ENCODE measurements around the gene TPR. TPM values are rescaled to one million over a fixed set of nuclear protein-coding genes. Genes with fewer than 3 reads are reported as not detected.

The TPR gene
- total RNA-seq, 1 experiment from 2014 or later, result 157 TPM

- intact Hi-C loops (cut with micrococcal nuclease; ENCODE audit: unreplicated experiment), result loop anchor here (5.0 kb wide), 1 partner anchor 36 kb away; no protein-coding TSS in a partner anchor
- Mint-ChIP-seq H3K4me1 (ENCODE audit: low read depth, unreplicated experiment) (no peaks in the 10 kb centered on the region), H3K9me3 (ENCODE audit: low read depth, unreplicated experiment) (no peaks in the 10 kb centered on the region), H3K4me3 (ENCODE audit: low read depth, unreplicated experiment) (no peak overlapping the region), H3K36me3 (ENCODE audit: insufficient read depth, unreplicated experiment) (peaks cover 63% of the 10 kb centered on the region), H3K27ac (ENCODE audit: unreplicated experiment) (no peak overlapping the region), H3K27me3 (ENCODE audit: unreplicated experiment) (no peaks in the 10 kb centered on the region)
- TF ChIP-seq CTCF (IDR thresholded peaks at IDR 0.05; ENCODE audit: unreplicated experiment), result no peak
- CTCF ChIA-PET, result interaction anchor here (0.6 to 1.5 kb wide), 3 partner anchors 9 to 606 kb away, joined by 3 to 5 read pairs (median 4); no protein-coding TSS in a partner anchor
- no TSS peak for BruUV-seq (replicated peaks)
- DNase-seq, result no peak
These were observed 49.0 kb downstream of the TPR start for GRCh38 chr1:186326009-186326408.

GRCh38 chr1:186325239-186325638, 49.8 kb downstream of the TPR start:
- CTCF ChIA-PET, result interaction anchor here (0.6 to 1.5 kb wide), 4 partner anchors 8 to 605 kb away, joined by 3 to 5 read pairs (median 4); no protein-coding TSS in a partner anchor
- Mint-ChIP-seq H3K36me3 (ENCODE audit: insufficient read depth, unreplicated experiment) (peaks cover 58% of the 10 kb centered on the region), H3K4me1 (ENCODE audit: low read depth, unreplicated experiment) (no peaks in the 10 kb centered on the region), H3K27me3 (ENCODE audit: unreplicated experiment) (no peaks in the 10 kb centered on the region), H3K27ac (ENCODE audit: unreplicated experiment) (no peak overlapping the region), H3K4me3 (ENCODE audit: low read depth, unreplicated experiment) (no peak overlapping the region), H3K9me3 (ENCODE audit: low read depth, unreplicated experiment) (no peaks in the 10 kb centered on the region)
- no peak for TF ChIP-seq CTCF (IDR thresholded peaks at IDR 0.05; ENCODE audit: unreplicated experiment)
- BruUV-seq (replicated peaks), result no TSS peak
- intact Hi-C loops (cut with micrococcal nuclease; ENCODE audit: unreplicated experiment), result loop anchor here (5.0 kb wide), 1 partner anchor 37 kb away; no protein-coding TSS in a partner anchor
- DNase-seq, result no peak

- no peak for DNase-seq
- no peaks in the 10 kb centered on the region for H3K27me3 Mint-ChIP-seq (ENCODE audit: unreplicated experiment)
- H3K9me3 Mint-ChIP-seq (ENCODE audit: low read depth, unreplicated experiment), result no peaks in the 10 kb centered on the region
- BruUV-seq (replicated peaks), result no TSS peak
- peaks cover 47% of the 10 kb centered on the region for H3K36me3 Mint-ChIP-seq (ENCODE audit: insufficient read depth, unreplicated experiment)
- no peak overlapping the region for H3K27ac Mint-ChIP-seq (ENCODE audit: unreplicated experiment)
- CTCF ChIA-PET, result no interaction called here
- TF ChIP-seq CTCF (IDR thresholded peaks at IDR 0.05; ENCODE audit: unreplicated experiment), result no peak
- intact Hi-C loops (cut with micrococcal nuclease; ENCODE audit: unreplicated experiment), result no loop called here
- no peak overlapping the region for H3K4me3 Mint-ChIP-seq (ENCODE audit: low read depth, unreplicated experiment)
- no peaks in the 10 kb centered on the region for H3K4me1 Mint-ChIP-seq (ENCODE audit: low read depth, unreplicated experiment)
These were observed 51.2 kb downstream of the TPR start for GRCh38 chr1:186323865-186324264.

GRCh38 chr1:186315570-186315969, 59.5 kb downstream of the TPR start:
- no peak for DNase-seq
- Mint-ChIP-seq H3K4me1 (ENCODE audit: low read depth, unreplicated experiment) (no peaks in the 10 kb centered on the region), H3K36me3 (ENCODE audit: insufficient read depth, unreplicated experiment) (peaks cover 35% of the 10 kb centered on the region), H3K4me3 (ENCODE audit: low read depth, unreplicated experiment) (no peak overlapping the region), H3K27ac (ENCODE audit: unreplicated experiment) (no peak overlapping the region), H3K9me3 (ENCODE audit: low read depth, unreplicated experiment) (no peaks in the 10 kb centered on the region), H3K27me3 (ENCODE audit: unreplicated experiment) (no peaks in the 10 kb centered on the region)
- BruUV-seq (replicated peaks), result no TSS peak
- intact Hi-C loops (cut with micrococcal nuclease; ENCODE audit: unreplicated experiment), result loop anchor here (5.0 kb wide), 1 partner anchor 37 kb away; no protein-coding TSS in a partner anchor
- CTCF ChIA-PET, result interaction anchor here (2.3 kb wide), 1 partner anchor 16 kb away, joined by 6 read pairs; no protein-coding TSS in a partner anchor
- TF ChIP-seq CTCF (IDR thresholded peaks at IDR 0.05; ENCODE audit: unreplicated experiment), result no peak

Data from Calu3 (cell line).